Endothelial cell of umbilical vein (primary cell): Measurements from ENCODE around the gene OCIAD2. TPM values are rescaled to one million over a fixed set of nuclear protein-coding genes. Genes with fewer than 3 reads are reported as not detected.

ENCODE experiments used
- BruUV-seq: library from RNA; stranded (reverse); fragments of 400-500 nt; replicated peaks from 2 replicates; lab custom pipeline; 2021; lab: Mats Ljungman, UMichigan
- CTCF ChIA-PET: fragments of 300-600, 350-600 bp; sonication (Branson Sonifier 250); formaldehyde crosslinking; loops from one replicate; lab custom pipeline; 2021; ENCODE audit warnings: antibody characterized with exemption, inconsistent platforms; lab: Charles Lee
- POLR2A ChIA-PET: fragments of 300-600, 350-600 bp; sonication (Branson Sonifier 250); formaldehyde crosslinking; loops from one replicate; lab custom pipeline; 2021; ENCODE audit warnings: antibody characterized with exemption, inconsistent platforms; lab: Charles Lee
- DNase-seq: peaks from one replicate; pipeline ENCODE4 v3.0.0-alpha.2; 2011; ENCODE audit warnings: low read depth, low spot score
- FAIRE-seq: peaks from 2 replicates; lab custom pipeline; 2011; peaks lifted over from hg19 to GRCh38; lab: Jason Lieb, UNC
- H2AFZ ChIP-seq: 2 replicates; pipeline ENCODE4 v1.6.0; 2012; ENCODE audit warnings: low read depth, low read length, control low read depth, inconsistent platforms
- H3K27ac ChIP-seq: 2 replicates; pipeline ENCODE4 v1.5.1; 2011; ENCODE audit warnings: low read depth, mild to moderate bottlenecking, control low read depth, low read length, moderate library complexity; ENCODE audit not compliant: insufficient read depth
- H3K27me3 ChIP-seq, 2 experiments: 2 replicates each; pipeline versions ENCODE4 v1.6.0 to v1.6.1; 2011; ENCODE audit warnings: low read length in 2 of 2, mixed read lengths in 1 of 2; ENCODE audit not compliant: control insufficient read depth in 2 of 2, insufficient read depth in 2 of 2
- H3K36me3 ChIP-seq, 2 experiments: 2 replicates in 1 of 2; 3 replicates in 1 of 2; pipeline ENCODE4 v1.5.1; 2011; ENCODE audit warnings: low read length in 2 of 2, mild to moderate bottlenecking in 1 of 2, moderate library complexity in 1 of 2; ENCODE audit not compliant: control insufficient read depth in 2 of 2, insufficient read depth in 2 of 2; ENCODE audit errors: extremely low read depth in 1 of 2
- H3K4me1 ChIP-seq: 3 replicates; pipeline ENCODE4 v1.5.1; 2011; ENCODE audit warnings: mild to moderate bottlenecking, low read length; ENCODE audit not compliant: control insufficient read depth, insufficient read depth; ENCODE audit errors: extremely low read depth
- H3K4me2 ChIP-seq: 2 replicates; pipeline ENCODE4 v1.6.1; 2011; ENCODE audit warnings: low read length, control low read depth, mixed read lengths; ENCODE audit not compliant: insufficient read depth
- H3K4me3 ChIP-seq, 3 experiments: fragments of 200-600 bp in 1 of 3; sonication (generic), shearing (Covaris generic) in 1 of 3; replicated peaks in 1 of 3; 2 replicates each; pipeline ENCODE4 v1.5.1; 2011 to 2016; ENCODE audit warnings: control low read depth in 3 of 3, low read length in 3 of 3, mild to moderate bottlenecking in 2 of 3, inconsistent platforms in 1 of 3, low read depth in 1 of 3, moderate library complexity in 1 of 3; ENCODE audit not compliant: insufficient read depth in 1 of 3
- H3K79me2 ChIP-seq: 2 replicates; pipeline ENCODE4 v1.6.0; 2012; ENCODE audit warnings: low read length, inconsistent platforms; ENCODE audit not compliant: control insufficient read depth, insufficient read depth
- H3K9ac ChIP-seq: replicated peaks from 2 replicates; pipeline ENCODE3; 2011; ENCODE audit warnings: low read length, control low read depth; ENCODE audit not compliant: insufficient read depth; ENCODE audit errors: extremely low read depth
- H3K9me1 ChIP-seq: replicated peaks from 3 replicates; pipeline ENCODE4 v1.6.0; 2011; ENCODE audit warnings: mild to moderate bottlenecking, low read length; ENCODE audit not compliant: control insufficient read depth, insufficient read depth; ENCODE audit errors: extremely low read depth
- H3K9me3 ChIP-seq: replicated peaks from 2 replicates; pipeline ENCODE4 v1.5.1; 2012; ENCODE audit warnings: low read length, inconsistent platforms; ENCODE audit not compliant: control insufficient read depth, insufficient read depth
- H4K20me1 ChIP-seq: replicated peaks from 2 replicates; pipeline ENCODE3; 2011; ENCODE audit warnings: mild to moderate bottlenecking, low read length; ENCODE audit not compliant: control insufficient read depth, insufficient read depth; ENCODE audit errors: extremely low read depth
- EZH2 ChIP-seq: IDR thresholded peaks from 2 replicates; pipeline ENCODE4 v1.6.1; 2012; ENCODE audit warnings: borderline replicate concordance, low read depth, mild to moderate bottlenecking, moderate library complexity, low read length, inconsistent platforms; ENCODE audit not compliant: severe bottlenecking
- FOS ChIP-seq: IDR thresholded peaks from 2 replicates; pipeline ENCODE4 v1.6.1; 2011; ENCODE audit warnings: mild to moderate bottlenecking, low read length, moderate library complexity, borderline replicate concordance; ENCODE audit not compliant: insufficient read depth
- GATA2 ChIP-seq: IDR thresholded peaks from 2 replicates; pipeline ENCODE4 v1.7.0; 2011; ENCODE audit warnings: low read depth, mild to moderate bottlenecking, moderate library complexity, mixed read lengths, low read length; ENCODE audit not compliant: insufficient read length, insufficient read depth
- JUN ChIP-seq: IDR thresholded peaks from 2 replicates; pipeline ENCODE4 v1.6.1; 2011; ENCODE audit warnings: borderline replicate concordance, low read depth; ENCODE audit not compliant: insufficient read length, insufficient read depth
- MYC ChIP-seq: IDR thresholded peaks from one replicate; pipeline ENCODE4 v1.6.1; 2011; ENCODE audit warnings: mild to moderate bottlenecking, low read depth, low read length
- POLR2A ChIP-seq: IDR thresholded peaks from 2 replicates; pipeline ENCODE4 v1.6.1; 2012; ENCODE audit warnings: low read depth, mild to moderate bottlenecking, control low read depth, low read length
- POLR2AphosphoS5 ChIP-seq: IDR thresholded peaks from 2 replicates; pipeline ENCODE4 v1.6.1; 2012; ENCODE audit warnings: low read depth, mild to moderate bottlenecking, control low read depth, low read length, moderate library complexity; ENCODE audit not compliant: insufficient read depth
- dilution Hi-C: fragments of 300-500 bp; cut with MboI; formaldehyde crosslinking; loops from one replicate; pipeline ENCODE4 v1.15.0; 2019; ENCODE audit warnings: low sequenced_read_pairs; ENCODE audit not compliant: extremely low pct_ligation_motif_present
- intact Hi-C: fragments of 100-400 bp; cut with micrococcal nuclease; formaldehyde crosslinking; loops from one replicate; pipeline ENCODE4 v1.10.0; 2022
- polyA plus RNA-seq, 4 experiments: library from polyadenylated mRNA; depleted of rRNA in 3 of 4; stranded (reverse) in 3 of 4; unstranded in 1 of 4; fragments of >200 nt; gene quantifications; 2 replicates each; pipeline versions ENCODE4 v1.2.1 to v1.2.3, GENCODE V29; 2011 to 2012; ENCODE audit warnings: missing spikeins in 1 of 4
- total RNA-seq: library from RNA; stranded (reverse); gene quantifications from 2 replicates; pipeline ENCODE4 v1.2.3, GENCODE V29; 2021
- TF ChIP-seq, protein P1 (sequence below), 2 donors: IDR thresholded peaks; 1 replicate in 1 of 2; 2 replicates in 1 of 2; pipeline ENCODE4 v1.5.1; 2011; ENCODE audit warnings: low read length in 2 of 2, mild to moderate bottlenecking in 2 of 2, moderate library complexity in 2 of 2, control low read depth in 1 of 2, inconsistent platforms in 1 of 2, low read depth in 1 of 2; ENCODE audit not compliant: insufficient read depth in 1 of 2; ENCODE audit errors: extremely low read depth in 1 of 2
- TF ChIP-seq, protein P2 (sequence below): IDR thresholded peaks from 2 replicates; pipeline ENCODE4 v1.6.1; 2011; ENCODE audit not compliant: insufficient read depth, insufficient read length

Gene OCIAD2
- total and polyA plus RNA-seq, 2 donors (not counting 3 experiments of a cell fraction or from before 2014, with no cell fraction given), result 99.0 to 119 TPM

DNA sequence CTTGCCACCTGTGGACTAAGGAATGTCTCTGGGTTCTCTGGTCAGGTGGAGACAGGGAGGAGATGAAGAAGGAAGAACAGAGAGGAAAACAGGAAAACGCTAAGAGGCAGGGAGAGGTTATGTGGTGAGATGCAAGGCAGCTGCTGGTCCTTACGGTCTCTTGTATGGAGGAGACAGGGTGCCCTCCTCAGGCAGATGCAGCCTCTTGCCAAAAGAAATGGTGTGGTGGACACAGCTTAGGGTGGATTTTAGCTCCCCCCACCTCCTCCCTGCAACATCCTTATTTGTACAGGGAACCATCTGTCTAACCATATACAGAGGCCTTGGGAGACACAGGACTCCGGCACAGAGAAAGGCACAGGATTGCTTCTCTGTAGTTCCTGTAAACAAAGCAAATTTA, 9.7 kb downstream of the OCIAD2 start:
- ChIA-PET POLR2A (no interaction called here), CTCF (interaction anchor here (2.5 kb wide), 1 partner anchor 10 kb away, joined by 7 read pairs; the partner anchor contains the start of gene OCIAD2)
- no peak for DNase-seq
- intact Hi-C loops (no loop called here), dilution Hi-C loops (no loop called here)
- H3K27me3 ChIP-seq, result no peaks in the 10 kb centered on the region
- H3K4me2 ChIP-seq, result no peak overlapping the region
- H3K79me2 ChIP-seq, result peaks cover 9% of the 10 kb centered on the region
- peaks cover 19% of the 10 kb centered on the region for H3K4me1 ChIP-seq
- no TSS peak for BruUV-seq
- H3K36me3 ChIP-seq, result peaks cover 7 to 19% of the 10 kb centered on the region in 2 experiments
- H3K9ac ChIP-seq, result no peak overlapping the region
- no peak overlapping the region for H3K4me3 ChIP-seq
- no peak for TF ChIP-seq POLR2A
- TF ChIP-seq JUN, result no peak
- no peak for TF ChIP-seq EZH2
- TF ChIP-seq MYC, result no peak
- TF ChIP-seq, protein P1, sequence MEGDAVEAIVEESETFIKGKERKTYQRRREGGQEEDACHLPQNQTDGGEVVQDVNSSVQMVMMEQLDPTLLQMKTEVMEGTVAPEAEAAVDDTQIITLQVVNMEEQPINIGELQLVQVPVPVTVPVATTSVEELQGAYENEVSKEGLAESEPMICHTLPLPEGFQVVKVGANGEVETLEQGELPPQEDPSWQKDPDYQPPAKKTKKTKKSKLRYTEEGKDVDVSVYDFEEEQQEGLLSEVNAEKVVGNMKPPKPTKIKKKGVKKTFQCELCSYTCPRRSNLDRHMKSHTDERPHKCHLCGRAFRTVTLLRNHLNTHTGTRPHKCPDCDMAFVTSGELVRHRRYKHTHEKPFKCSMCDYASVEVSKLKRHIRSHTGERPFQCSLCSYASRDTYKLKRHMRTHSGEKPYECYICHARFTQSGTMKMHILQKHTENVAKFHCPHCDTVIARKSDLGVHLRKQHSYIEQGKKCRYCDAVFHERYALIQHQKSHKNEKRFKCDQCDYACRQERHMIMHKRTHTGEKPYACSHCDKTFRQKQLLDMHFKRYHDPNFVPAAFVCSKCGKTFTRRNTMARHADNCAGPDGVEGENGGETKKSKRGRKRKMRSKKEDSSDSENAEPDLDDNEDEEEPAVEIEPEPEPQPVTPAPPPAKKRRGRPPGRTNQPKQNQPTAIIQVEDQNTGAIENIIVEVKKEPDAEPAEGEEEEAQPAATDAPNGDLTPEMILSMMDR (IDR thresholded peaks at IDR 0.05; ENCODE audit: extremely low read depth in 1 of 2, insufficient read depth in 1 of 2, low read depth in 1 of 2, low read length in 2 of 2), result no peak
- TF ChIP-seq POLR2AphosphoS5, result no peak
- no peak for TF ChIP-seq GATA2
- TF ChIP-seq FOS, result no peak
- TF ChIP-seq, protein P2, sequence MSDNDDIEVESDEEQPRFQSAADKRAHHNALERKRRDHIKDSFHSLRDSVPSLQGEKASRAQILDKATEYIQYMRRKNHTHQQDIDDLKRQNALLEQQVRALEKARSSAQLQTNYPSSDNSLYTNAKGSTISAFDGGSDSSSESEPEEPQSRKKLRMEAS, result no peak
- H4K20me1 ChIP-seq, result no peaks in the 10 kb centered on the region
- H2AFZ ChIP-seq, result no peak overlapping the region
- H3K27ac ChIP-seq, result no peak overlapping the region
- FAIRE-seq, result no peak
- no peaks in the 10 kb centered on the region for H3K9me1 ChIP-seq
- no peaks in the 10 kb centered on the region for H3K9me3 ChIP-seq
